H9 (cell line): ENCODE measurements around the gene ELF1. TPM values are rescaled to one million over a fixed set of nuclear protein-coding genes. Genes with fewer than 3 reads are reported as not detected.

Experiments
- DNase-seq: peaks from one replicate; pipeline ENCODE4 v3.0.0-alpha.2; 2017
- H2AFZ ChIP-seq: one replicate; pipeline ENCODE4 v1.6.1; 2013; ENCODE audit warnings: mild to moderate bottlenecking, low read length, control low read depth, moderate library complexity
- H2AK5ac ChIP-seq: 2 replicates; pipeline ENCODE4 v1.6.1; 2013; ENCODE audit warnings: low read length, control low read depth, mixed read lengths; ENCODE audit not compliant: insufficient read length
- H2BK120ac ChIP-seq: one replicate; pipeline ENCODE4 v1.6.1; 2013; ENCODE audit warnings: low read depth, mild to moderate bottlenecking, low read length, control low read depth, inconsistent platforms; ENCODE audit not compliant: poor library complexity, severe bottlenecking
- H2BK12ac ChIP-seq: 2 replicates; pipeline ENCODE4 v1.6.1; 2013; ENCODE audit warnings: low read length, control low read depth, mixed read lengths, low read depth; ENCODE audit not compliant: insufficient read length
- H2BK15ac ChIP-seq: 2 replicates; pipeline ENCODE4 v1.6.1; 2013; ENCODE audit warnings: low read depth, low read length, control low read depth
- H2BK20ac ChIP-seq: one replicate; pipeline ENCODE4 v1.6.1; 2013; ENCODE audit warnings: low read depth, mild to moderate bottlenecking, low read length, control low read depth, inconsistent platforms; ENCODE audit not compliant: poor library complexity, severe bottlenecking
- H2BK5ac ChIP-seq: 2 replicates; pipeline ENCODE4 v1.6.1; 2013; ENCODE audit warnings: low read length, control low read depth, mixed read lengths; ENCODE audit not compliant: insufficient read length
- H3K14ac ChIP-seq: 2 replicates; pipeline ENCODE4 v1.6.1; 2013; ENCODE audit warnings: low read length, control low read depth; ENCODE audit not compliant: insufficient read depth
- H3K18ac ChIP-seq: 2 replicates; pipeline ENCODE4 v1.6.1; 2013; ENCODE audit warnings: low read depth, mild to moderate bottlenecking, mixed read lengths, low read length, control low read depth; ENCODE audit not compliant: insufficient read length
- H3K23ac ChIP-seq: 2 replicates; pipeline ENCODE4 v1.6.1; 2013; ENCODE audit warnings: low read length, control low read depth, mixed read lengths, low read depth; ENCODE audit not compliant: insufficient read length
- H3K23me2 ChIP-seq: 2 replicates; pipeline ENCODE4 v1.6.1; 2013; ENCODE audit warnings: low read depth, mild to moderate bottlenecking, mixed read lengths, low read length, control low read depth; ENCODE audit not compliant: insufficient read length, poor library complexity, severe bottlenecking
- H3K27ac ChIP-seq: 2 replicates; pipeline ENCODE4 v1.5.1; 2013; ENCODE audit warnings: low read length, control low read depth, mixed read lengths, low read depth; ENCODE audit not compliant: insufficient read length
- H3K27me3 ChIP-seq: 2 replicates; pipeline ENCODE4 v1.6.1; 2013; ENCODE audit warnings: low read length, control low read depth, inconsistent platforms; ENCODE audit not compliant: insufficient read depth
- H3K4ac ChIP-seq: 2 replicates; pipeline ENCODE4 v1.6.1; 2013; ENCODE audit warnings: low read depth, mild to moderate bottlenecking, control low read depth, inconsistent platforms, low read length, moderate library complexity
- H3K4me1 ChIP-seq: 2 replicates; pipeline ENCODE4 v1.6.1; 2013; ENCODE audit warnings: low read length, control low read depth, inconsistent platforms; ENCODE audit not compliant: insufficient read depth
- H3K4me2 ChIP-seq: 2 replicates; pipeline ENCODE4 v1.6.1; 2013; ENCODE audit warnings: low read length, control low read depth, mixed read lengths; ENCODE audit not compliant: insufficient read length, insufficient read depth
- H3K56ac ChIP-seq: 2 replicates; pipeline ENCODE4 v1.6.1; 2013; ENCODE audit warnings: low read depth, mild to moderate bottlenecking, mixed read lengths, low read length, control low read depth; ENCODE audit not compliant: insufficient read length
- H3K79me1 ChIP-seq: 2 replicates; pipeline ENCODE4 v1.6.1; 2013; ENCODE audit warnings: low read depth, mild to moderate bottlenecking, moderate library complexity, low read length, control low read depth, inconsistent platforms; ENCODE audit not compliant: insufficient read depth, poor library complexity, severe bottlenecking
- H3K79me2 ChIP-seq: 2 replicates; pipeline ENCODE4 v1.6.1; 2013; ENCODE audit warnings: low read length, control low read depth, inconsistent platforms; ENCODE audit not compliant: insufficient read depth
- H3K9ac ChIP-seq: 2 replicates; pipeline ENCODE4 v1.6.1; 2013; ENCODE audit warnings: low read length, control low read depth, mixed read lengths; ENCODE audit not compliant: insufficient read length; ENCODE audit errors: extremely low read depth
- H3K9me3 ChIP-seq: one replicate; pipeline ENCODE4 v1.6.1; 2013; ENCODE audit warnings: low read depth, low read length, inconsistent platforms; ENCODE audit not compliant: control insufficient read depth
- H3T11ph ChIP-seq: one replicate; pipeline ENCODE4 v1.6.1; 2013; ENCODE audit warnings: mild to moderate bottlenecking, low read length, control low read depth, inconsistent platforms
- H4K20me1 ChIP-seq: one replicate; pipeline ENCODE4 v1.6.1; 2013; ENCODE audit not compliant: control insufficient read depth, insufficient read length, insufficient read depth
- H4K5ac ChIP-seq: 2 replicates; pipeline ENCODE4 v1.6.1; 2013; ENCODE audit warnings: low read depth, mild to moderate bottlenecking, mixed read lengths, low read length, control low read depth; ENCODE audit not compliant: insufficient read length
- H4K8ac ChIP-seq: replicated peaks from 2 replicates; pipeline ENCODE4 v1.6.1; 2013; ENCODE audit warnings: low read length, control low read depth, mixed read lengths, low read depth; ENCODE audit not compliant: insufficient read length
- H4K91ac ChIP-seq: 2 replicates; pipeline ENCODE4 v1.6.1; 2013; ENCODE audit warnings: low read depth, mild to moderate bottlenecking, moderate library complexity, mixed read lengths, low read length, control low read depth; ENCODE audit not compliant: insufficient read length
- H3K27ac Mint-ChIP-seq, 3 experiments: 2 replicates in 2 of 3; 3 replicates in 1 of 3; pipeline ENCODE4 v1.8.0; 2020 to 2021; ENCODE audit warnings: mixed read lengths in 3 of 3, mild to moderate bottlenecking in 1 of 3, moderate library complexity in 1 of 3
- H3K27me3 Mint-ChIP-seq: 2 replicates; pipeline ENCODE4 v1.8.0; 2021; ENCODE audit warnings: low read depth, mild to moderate bottlenecking, moderate library complexity, mixed read lengths
- H3K36me3 Mint-ChIP-seq, 3 experiments: 2 replicates in 2 of 3; 3 replicates in 1 of 3; pipeline ENCODE4 v1.8.0; 2020 to 2021; ENCODE audit warnings: low read depth in 3 of 3, mixed read lengths in 3 of 3; ENCODE audit not compliant: insufficient read depth in 1 of 3
- H3K4me1 Mint-ChIP-seq, 2 experiments: 2 replicates each; pipeline ENCODE4 v1.8.0; 2020; ENCODE audit warnings: mixed read lengths in 2 of 2
- H3K4me3 Mint-ChIP-seq, 2 experiments: 2 replicates in 1 of 2; 3 replicates in 1 of 2; pipeline ENCODE4 v1.8.0; 2020 to 2021; ENCODE audit warnings: mild to moderate bottlenecking in 2 of 2, mixed read lengths in 2 of 2, moderate library complexity in 1 of 2
- H3K9me3 Mint-ChIP-seq, 2 experiments: 2 replicates in 1 of 2; 3 replicates in 1 of 2; pipeline ENCODE4 v1.8.0; 2020; ENCODE audit warnings: mild to moderate bottlenecking in 2 of 2, mixed read lengths in 2 of 2, moderate library complexity in 1 of 2
- whole genome bisulfite sequencing: extraction: QIAGEN DNeasy Blood & Tissue Kit; methylation state at CpG from one replicate; pipeline ENCODE4 v1.1.7; 2013; ENCODE audit warnings: missing lambda C conversion rate, low lambda C conversion rate, mixed read lengths; ENCODE audit not compliant: insufficient read length; ENCODE audit errors: extremely low coverage; 5-methylcytosine and 5-hydroxymethylcytosine counted together
- total RNA-seq: library from RNA; stranded (reverse); gene quantifications from 2 replicates; pipeline ENCODE4 v1.2.1, GENCODE V29; 2021
- TF ChIP-seq, protein P1 (sequence below): fragments of 200-600 bp; sonication (generic); conservative IDR thresholded peaks from 3 replicates; pipeline ENCODE4 v1.8.0; 2021; ENCODE audit warnings: antibody characterized with exemption, mild to moderate bottlenecking

The ELF1 gene
- total RNA-seq, 1 experiment from 2014 or later = 15.5 TPM

DNA sequence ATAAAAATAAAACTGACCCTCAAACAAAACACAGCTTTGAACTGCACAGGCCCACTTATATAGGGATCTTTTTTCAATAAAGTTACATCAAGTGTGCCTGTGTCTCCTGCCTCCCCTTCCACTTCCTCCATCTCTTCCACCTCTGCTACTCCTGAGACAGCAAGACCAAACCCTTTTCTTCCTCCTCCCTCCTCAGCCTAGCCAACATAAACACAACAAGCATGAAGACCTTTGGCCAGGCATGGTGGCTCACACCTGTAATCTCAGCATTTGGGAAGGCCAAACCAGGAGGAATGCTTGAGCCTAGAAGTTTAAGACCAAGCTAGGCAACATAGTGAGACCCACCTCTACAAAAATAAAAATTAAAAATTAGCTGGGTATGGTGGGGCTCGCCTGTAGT is 72.6 kb downstream of the ELF1 start:
- H3K27ac Mint-ChIP-seq = 0 out of 7 replicates have a peak overlapping the region, but pooled peaks of 1 of the 3 experiments have one; percentile 35
- no peak overlapping the region for H4K8ac ChIP-seq
- peak overlapping the region; percentile 78 for H4K5ac ChIP-seq
- H2BK120ac ChIP-seq = no peak overlapping the region
- no peak overlapping the region for H2BK20ac ChIP-seq
- H3K18ac ChIP-seq = no peak overlapping the region
- H3K23ac ChIP-seq = no peak overlapping the region
- H3K4me3 Mint-ChIP-seq = no peak overlapping the region
- H2AK5ac ChIP-seq = no peak overlapping the region
- H3K9ac ChIP-seq = no peak overlapping the region
- H3K27me3 Mint-ChIP-seq = no peaks in the 10 kb centered on the region
- no peaks in the 10 kb centered on the region for H3K79me1 ChIP-seq
- H3K4ac ChIP-seq = no peak overlapping the region
- no peaks in the 10 kb centered on the region for H3K23me2 ChIP-seq
- TF ChIP-seq, protein P1, sequence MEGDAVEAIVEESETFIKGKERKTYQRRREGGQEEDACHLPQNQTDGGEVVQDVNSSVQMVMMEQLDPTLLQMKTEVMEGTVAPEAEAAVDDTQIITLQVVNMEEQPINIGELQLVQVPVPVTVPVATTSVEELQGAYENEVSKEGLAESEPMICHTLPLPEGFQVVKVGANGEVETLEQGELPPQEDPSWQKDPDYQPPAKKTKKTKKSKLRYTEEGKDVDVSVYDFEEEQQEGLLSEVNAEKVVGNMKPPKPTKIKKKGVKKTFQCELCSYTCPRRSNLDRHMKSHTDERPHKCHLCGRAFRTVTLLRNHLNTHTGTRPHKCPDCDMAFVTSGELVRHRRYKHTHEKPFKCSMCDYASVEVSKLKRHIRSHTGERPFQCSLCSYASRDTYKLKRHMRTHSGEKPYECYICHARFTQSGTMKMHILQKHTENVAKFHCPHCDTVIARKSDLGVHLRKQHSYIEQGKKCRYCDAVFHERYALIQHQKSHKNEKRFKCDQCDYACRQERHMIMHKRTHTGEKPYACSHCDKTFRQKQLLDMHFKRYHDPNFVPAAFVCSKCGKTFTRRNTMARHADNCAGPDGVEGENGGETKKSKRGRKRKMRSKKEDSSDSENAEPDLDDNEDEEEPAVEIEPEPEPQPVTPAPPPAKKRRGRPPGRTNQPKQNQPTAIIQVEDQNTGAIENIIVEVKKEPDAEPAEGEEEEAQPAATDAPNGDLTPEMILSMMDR = no peak
- DNase-seq = no peak
- no peaks in the 10 kb centered on the region for H3K9me3 ChIP-seq
- no CpG with 5 or more reads among the region's 1 CpG for WGBS
- no peak overlapping the region for H3K14ac ChIP-seq
- no peaks in the 10 kb centered on the region for H3K4me1 ChIP-seq
- H4K91ac ChIP-seq = no peak overlapping the region
- H3T11ph ChIP-seq = no peak overlapping the region
- H3K56ac ChIP-seq = no peak overlapping the region
- H2AFZ ChIP-seq = no peak overlapping the region
- no peaks in the 10 kb centered on the region for H3K27me3 ChIP-seq
- H3K9me3 Mint-ChIP-seq = no peaks in the 10 kb centered on the region
- no peaks in the 10 kb centered on the region for H3K79me2 ChIP-seq
- H3K36me3 Mint-ChIP-seq = peaks cover 0 to 13% (median 4%) of the 10 kb centered on the region in 3 experiments; a peak in 3 of 7 replicates
- H3K4me1 Mint-ChIP-seq = no peaks in the 10 kb centered on the region; a peak in 1 of 4 replicates
- H2BK12ac ChIP-seq = no peak overlapping the region
- no peak overlapping the region for H3K4me2 ChIP-seq
- H2BK5ac ChIP-seq = no peak overlapping the region
- no peak overlapping the region for H3K27ac ChIP-seq
- H4K20me1 ChIP-seq = no peaks in the 10 kb centered on the region
- H2BK15ac ChIP-seq = no peak overlapping the region
